ENCODE measurements around the gene CNTFR. TPM values are rescaled to one million over a fixed set of nuclear protein-coding genes. Genes with fewer than 3 reads are reported as not detected.

CNTFR gene
- total RNA-seq, 1 experiment from 2014 or later: not detected

GRCh38 chr9:34526026-34526425, 63.5 kb downstream of the CNTFR start:
- no peak for DNase-seq (ENCODE audit: low read depth)

GRCh38 chr9:34524349-34524748, 65.2 kb downstream of the CNTFR start:
- DNase-seq (ENCODE audit: low read depth): no peak

- peak; percentile 91 for DNase-seq (ENCODE audit: low read depth)
Measured at GRCh38 chr9:34522971-34523797, 66.3 kb downstream of the CNTFR start, which contains the start of gene ENHO. ENHO (minus strand) TSS chr9:34522990; CDS start chr9:34521695, 1,295 bp downstream.

GRCh38 chr9:34522091-34522887, 67.2 kb downstream of the CNTFR start:
- DNase-seq (ENCODE audit: low read depth): no peak

- DNase-seq (ENCODE audit: low read depth): no peak
Measured at GRCh38 chr9:34521406-34522045, 68.0 kb downstream of the CNTFR start.

- no peak for DNase-seq (ENCODE audit: low read depth)
Measured at GRCh38 chr9:34520505-34521385, 68.8 kb downstream of the CNTFR start.

- no peak for DNase-seq (ENCODE audit: low read depth)
Measured at GRCh38 chr9:34520096-34520495, 69.4 kb downstream of the CNTFR start.

GRCh38 chr9:34519321-34520020, 70.1 kb downstream of the CNTFR start:
- DNase-seq (ENCODE audit: low read depth): no peak

- no peak for DNase-seq (ENCODE audit: low read depth)
Measured at GRCh38 chr9:34518896-34519295, 70.6 kb downstream of the CNTFR start.

GRCh38 chr9:34518110-34518616, 71.4 kb downstream of the CNTFR start:
- no peak for DNase-seq (ENCODE audit: low read depth)

GRCh38 chr9:34517185-34517584, 72.3 kb downstream of the CNTFR start:
- DNase-seq (ENCODE audit: low read depth): no peak

- DNase-seq (ENCODE audit: low read depth): no peak
Measured at GRCh38 chr9:34515959-34516358, 73.6 kb downstream of the CNTFR start.

GRCh38 chr9:34514816-34515215, 74.7 kb downstream of the CNTFR start:
- DNase-seq (ENCODE audit: low read depth): no peak

GRCh38 chr9:34514401-34514800, 75.1 kb downstream of the CNTFR start:
- DNase-seq (ENCODE audit: low read depth): no peak

GRCh38 chr9:34513567-34514214, 75.8 kb downstream of the CNTFR start:
- no peak for DNase-seq (ENCODE audit: low read depth)

- no peak for DNase-seq (ENCODE audit: low read depth)
Measured at GRCh38 chr9:34512131-34513078, 77.1 kb downstream of the CNTFR start.

GRCh38 chr9:34510497-34511468, 78.7 kb downstream of the CNTFR start:
- DNase-seq (ENCODE audit: low read depth): no peak
